IMR-90 (cell line): ENCODE data around the gene CCDC116. TPM values are rescaled to one million over a fixed set of nuclear protein-coding genes. Genes with fewer than 3 reads are reported as not detected.

Experiments used
- ATAC-seq: fragments of 200-7000 bp; cut with Tn5 transposase; 2 replicates; pipeline ENCODE4 v1.9.1; 2020; ENCODE audit warnings: low read depth, mild to moderate bottlenecking, moderate library complexity
- BruUV-seq: library from RNA; stranded (reverse); fragments of 400-500 nt; replicated peaks from 2 replicates; lab custom pipeline; 2021; lab: Mats Ljungman, UMichigan
- CTCF ChIA-PET: fragments of 300-600 bp; formaldehyde crosslinking; extraction: SDS; loops from one replicate; lab custom pipeline; 2021; ENCODE audit warnings: antibody characterized with exemption; lab: Yijun Ruan, JAX
- POLR2A ChIA-PET: fragments of 300-600 bp; sonication (Branson Sonifier 250); formaldehyde crosslinking; loops from one replicate; lab custom pipeline; 2022; ENCODE audit warnings: antibody characterized with exemption; ENCODE audit not compliant: unreplicated experiment; lab: Charles Lee
- DNase-seq: peaks from one replicate; pipeline ENCODE4 v3.0.0; 2013
- H2AFZ ChIP-seq: replicated peaks from 2 replicates; pipeline ENCODE3; 2013; ENCODE audit warnings: low read length, mild to moderate bottlenecking; ENCODE audit not compliant: poor library complexity
- H2AK5ac ChIP-seq: 2 replicates; pipeline ENCODE4 v1.6.1; 2013; ENCODE audit warnings: low read depth, low read length, inconsistent platforms
- H2AK9ac ChIP-seq: replicated peaks from 2 replicates; pipeline ENCODE3; 2013; ENCODE audit warnings: mild to moderate bottlenecking, low read depth, low read length, moderate library complexity; ENCODE audit not compliant: poor library complexity
- H2BK120ac ChIP-seq: 2 replicates; pipeline ENCODE4 v1.6.1; 2013; ENCODE audit warnings: low read depth, low read length, inconsistent platforms
- H2BK15ac ChIP-seq: 3 replicates; pipeline ENCODE4 v1.6.1; 2013; ENCODE audit warnings: low read depth, low read length, inconsistent platforms
- H2BK20ac ChIP-seq: 2 replicates; pipeline ENCODE4 v1.6.1; 2013; ENCODE audit warnings: low read depth, mild to moderate bottlenecking, inconsistent platforms, low read length, moderate library complexity
- H2BK5ac ChIP-seq: 2 replicates; pipeline ENCODE4 v1.6.1; 2013; ENCODE audit warnings: mild to moderate bottlenecking, low read depth, low read length, inconsistent platforms; ENCODE audit not compliant: poor library complexity, severe bottlenecking
- H3K14ac ChIP-seq: replicated peaks from 2 replicates; pipeline ENCODE4 v1.6.1; 2013; ENCODE audit warnings: low read depth, low read length, inconsistent platforms
- H3K18ac ChIP-seq: 2 replicates; pipeline ENCODE4 v1.6.1; 2013; ENCODE audit warnings: low read depth, low read length, control low read depth
- H3K23ac ChIP-seq: 2 replicates; pipeline ENCODE4 v1.6.1; 2013; ENCODE audit warnings: low read depth, low read length, inconsistent platforms
- H3K27ac ChIP-seq: 2 replicates; pipeline ENCODE4 v1.5.1; 2013; ENCODE audit warnings: mild to moderate bottlenecking, control low read depth, low read length; ENCODE audit not compliant: insufficient read depth
- H3K27me3 ChIP-seq: 2 replicates; pipeline ENCODE4 v1.6.1; 2013; ENCODE audit warnings: low read length; ENCODE audit not compliant: control insufficient read depth, insufficient read depth
- H3K36me3 ChIP-seq: 2 replicates; pipeline ENCODE4 v1.6.1; 2013; ENCODE audit warnings: low read length, mixed read lengths; ENCODE audit not compliant: control insufficient read depth, insufficient read depth
- H3K4ac ChIP-seq: 2 replicates; pipeline ENCODE4 v1.6.1; 2013; ENCODE audit warnings: low read depth, low read length, inconsistent platforms
- H3K4me1 ChIP-seq: 2 replicates; pipeline ENCODE4 v1.6.1; 2013; ENCODE audit warnings: low read length, mixed read lengths; ENCODE audit not compliant: control insufficient read depth, insufficient read depth
- H3K4me2 ChIP-seq: 2 replicates; pipeline ENCODE4 v1.6.1; 2013; ENCODE audit warnings: low read depth, mild to moderate bottlenecking, control low read depth, low read length, moderate library complexity
- H3K4me3 ChIP-seq: 2 replicates; pipeline ENCODE4 v1.5.1; 2013; ENCODE audit warnings: low read depth, mild to moderate bottlenecking, control low read depth, low read length, moderate library complexity; ENCODE audit not compliant: insufficient read depth
- H3K56ac ChIP-seq: 2 replicates; pipeline ENCODE4 v1.6.1; 2013; ENCODE audit warnings: low read length, inconsistent platforms; ENCODE audit not compliant: insufficient read depth; ENCODE audit errors: extremely low read depth
- H3K79me1 ChIP-seq, 2 experiments: 2 replicates each; pipeline ENCODE4 v1.6.1; 2013; ENCODE audit warnings: low read length in 2 of 2, inconsistent platforms in 1 of 2, low read depth in 1 of 2
- H3K9ac ChIP-seq: 2 replicates; pipeline ENCODE4 v1.6.1; 2013; ENCODE audit warnings: low read depth, low read length, control low read depth
- H3K9me1 ChIP-seq: 2 replicates; pipeline ENCODE4 v1.6.1; 2013; ENCODE audit warnings: low read length, inconsistent platforms; ENCODE audit not compliant: insufficient read depth
- H3K9me3 ChIP-seq: 2 replicates; pipeline ENCODE4 v1.6.1; 2013; ENCODE audit warnings: low read length; ENCODE audit not compliant: control insufficient read depth, insufficient read depth
- H4K20me1 ChIP-seq: 2 replicates; pipeline ENCODE4 v1.6.1; 2013; ENCODE audit warnings: low read length, inconsistent platforms; ENCODE audit not compliant: insufficient read depth
- H4K5ac ChIP-seq: 2 replicates; pipeline ENCODE4 v1.6.1; 2013; ENCODE audit warnings: mild to moderate bottlenecking, low read depth, low read length, control low read depth
- H4K8ac ChIP-seq, 2 experiments: 2 replicates each; pipeline ENCODE4 v1.6.1; 2013; ENCODE audit warnings: low read depth in 2 of 2, low read length in 2 of 2, control low read depth in 1 of 2, inconsistent platforms in 1 of 2
- H4K91ac ChIP-seq: 2 replicates; pipeline ENCODE4 v1.6.1; 2013; ENCODE audit warnings: low read depth, low read length, inconsistent platforms; ENCODE audit not compliant: insufficient read depth
- MAFK ChIP-seq: IDR thresholded peaks from 2 replicates; pipeline ENCODE4 v1.6.1; 2012; ENCODE audit warnings: low read depth, low read length, improper control_type of control experiment
- MAZ ChIP-seq: IDR thresholded peaks from 2 replicates; pipeline ENCODE4 v1.6.1; 2012; ENCODE audit warnings: low read depth, mild to moderate bottlenecking, low read length, improper control_type of control experiment, moderate library complexity, borderline replicate concordance
- MXI1 ChIP-seq: IDR thresholded peaks from 2 replicates; pipeline ENCODE4 v1.6.1; 2012; ENCODE audit warnings: low read depth, mild to moderate bottlenecking, low read length, moderate library complexity, borderline replicate concordance
- NFE2L2 ChIP-seq: fragments of 150-350 bp; IDR thresholded peaks from 2 replicates; pipeline ENCODE4 v1.6.1; 2016; ENCODE audit warnings: low read depth, mild to moderate bottlenecking, low read length
- RCOR1 ChIP-seq: IDR thresholded peaks from 2 replicates; pipeline ENCODE4 v1.6.1; 2012; ENCODE audit warnings: mild to moderate bottlenecking, low read length, improper control_type of control experiment; ENCODE audit not compliant: insufficient replicate concordance
- SMC3 ChIP-seq: fragments of 150-350 bp; IDR thresholded peaks from 2 replicates; pipeline ENCODE4 v1.6.1; 2016; ENCODE audit warnings: low read depth, mild to moderate bottlenecking, antibody characterized with exemption, low read length, moderate library complexity
- USF2 ChIP-seq: fragments of 150-350 bp; IDR thresholded peaks from 2 replicates; pipeline ENCODE4 v1.6.1; 2017; ENCODE audit warnings: mild to moderate bottlenecking, antibody characterized with exemption, low read length, low read depth
- whole genome bisulfite sequencing, 2 experiments: methylation state at CpG; one replicate each; pipeline versions ENCODE4 v1.1.5 to v1.1.7; 2013; ENCODE audit warnings: missing lambda C conversion rate in 2 of 2; ENCODE audit not compliant: insufficient read length in 1 of 2; ENCODE audit errors: extremely low coverage in 2 of 2; 5-methylcytosine and 5-hydroxymethylcytosine counted together
- dilution Hi-C: fragments of 300-500 bp; cut with HindIII; formaldehyde crosslinking; loops from one replicate; pipeline ENCODE4 v1.14.3; 2018; ENCODE audit warnings: low sequenced_read_pairs; ENCODE audit not compliant: unreplicated experiment
- in situ Hi-C: fragments of 300-500 bp; cut with MboI; formaldehyde crosslinking; loops from 3 replicates; pipeline ENCODE4 v1.14.3; 2019; ENCODE audit warnings: low sequenced_read_pairs, inconsistent platforms, mixed read lengths
- intact Hi-C: fragments of 100-400 bp; cut with micrococcal nuclease; formaldehyde crosslinking; loops from 2 replicates; pipeline ENCODE4 v1.10.0; 2022
- polyA plus RNA-seq, 3 experiments: library from polyadenylated mRNA; depleted of rRNA; stranded (reverse); fragments of >200 nt; gene quantifications; 2 replicates each; pipeline ENCODE4 v1.2.3, GENCODE V29; 2012; ENCODE audit warnings: low replicate concordance in 1 of 3
- total RNA-seq: library from RNA; depleted of rRNA; stranded (reverse); fragments of >200 nt; gene quantifications from 2 replicates; pipeline ENCODE4 v1.2.3, GENCODE V29; 2012

The CCDC116 gene
- total and polyA plus RNA-seq, 2 of the 4 experiments (the other 2 are of a cell fraction) = under 0.01 to 0.27 TPM

- H2AK5ac ChIP-seq = no peak overlapping the region
- no peak overlapping the region for H2AFZ ChIP-seq
- no peak overlapping the region for H4K5ac ChIP-seq
- ChIA-PET POLR2A (no interaction called here), CTCF (interaction anchor here (1.2 kb wide), 1 partner anchor 10 kb away, joined by 3 read pairs; no protein-coding TSS in a partner anchor)
- peaks cover 39 to 65% of the 10 kb centered on the region in 2 experiments for H3K79me1 ChIP-seq
- H3K27ac ChIP-seq = no peak overlapping the region
- H3K14ac ChIP-seq = no peak overlapping the region
- no peak overlapping the region for H3K56ac ChIP-seq
- no peak overlapping the region for H3K4me3 ChIP-seq
- H3K9me1 ChIP-seq = peaks cover 19% of the 10 kb centered on the region
- no peak for DNase-seq
- WGBS, 2 experiments = 100% methylated on average over 1 of the region's 4 CpGs; no CpG with 5 or more reads in 1 of the 2 experiments
- in situ Hi-C loops = no loop called here
- H2BK15ac ChIP-seq = no peak overlapping the region
- no peak overlapping the region for H2BK20ac ChIP-seq
- no peak overlapping the region for H3K9ac ChIP-seq
- H2AK9ac ChIP-seq = no peak overlapping the region
- H3K18ac ChIP-seq = no peak overlapping the region
- H3K4me2 ChIP-seq = no peak overlapping the region
- dilution Hi-C loops = no loop called here
- no peak overlapping the region for H3K4ac ChIP-seq
- H4K8ac ChIP-seq = no peak overlapping the region
- no peak overlapping the region for H4K91ac ChIP-seq
- peaks cover 28% of the 10 kb centered on the region for H3K36me3 ChIP-seq
- BruUV-seq = no TSS peak
- intact Hi-C loops = no loop called here
- H4K20me1 ChIP-seq = peaks cover 84% of the 10 kb centered on the region
- peaks cover 3% of the 10 kb centered on the region; the same call in 1 of the 2 replicates for H3K4me1 ChIP-seq
- H3K23ac ChIP-seq = no peak overlapping the region
- no peak for ATAC-seq
- H2BK5ac ChIP-seq = no peak overlapping the region
- H3K9me3 ChIP-seq = no peaks in the 10 kb centered on the region
- H3K27me3 ChIP-seq = no peaks in the 10 kb centered on the region
- H2BK120ac ChIP-seq = no peak overlapping the region
- TF ChIP-seq NFE2L2 (no peak), MXI1 (no peak), MAFK (no peak), SMC3 (no peak), MAZ (no peak), RCOR1 (no peak), USF2 (no peak)
Measured at GRCh38 chr22:21613553-21614233, 18.9 kb upstream of the CCDC116 start.
